Measurements from ENCODE around the gene RHAG. TPM values are rescaled to one million over a fixed set of nuclear protein-coding genes. Genes with fewer than 3 reads are reported as not detected.

Gene RHAG
- total RNA-seq, 1 donor from 2014 or later: not detected

- no peaks in the 10 kb centered on the region for H3K36me3 ChIP-seq
- ATAC-seq: no peak
- no peaks in the 10 kb centered on the region for H3K4me1 ChIP-seq
- H3K27ac ChIP-seq: no peak overlapping the region
- H3K9me3 ChIP-seq: no peaks in the 10 kb centered on the region
- H3K4me3 ChIP-seq: no peak overlapping the region
- TF ChIP-seq, protein P1, sequence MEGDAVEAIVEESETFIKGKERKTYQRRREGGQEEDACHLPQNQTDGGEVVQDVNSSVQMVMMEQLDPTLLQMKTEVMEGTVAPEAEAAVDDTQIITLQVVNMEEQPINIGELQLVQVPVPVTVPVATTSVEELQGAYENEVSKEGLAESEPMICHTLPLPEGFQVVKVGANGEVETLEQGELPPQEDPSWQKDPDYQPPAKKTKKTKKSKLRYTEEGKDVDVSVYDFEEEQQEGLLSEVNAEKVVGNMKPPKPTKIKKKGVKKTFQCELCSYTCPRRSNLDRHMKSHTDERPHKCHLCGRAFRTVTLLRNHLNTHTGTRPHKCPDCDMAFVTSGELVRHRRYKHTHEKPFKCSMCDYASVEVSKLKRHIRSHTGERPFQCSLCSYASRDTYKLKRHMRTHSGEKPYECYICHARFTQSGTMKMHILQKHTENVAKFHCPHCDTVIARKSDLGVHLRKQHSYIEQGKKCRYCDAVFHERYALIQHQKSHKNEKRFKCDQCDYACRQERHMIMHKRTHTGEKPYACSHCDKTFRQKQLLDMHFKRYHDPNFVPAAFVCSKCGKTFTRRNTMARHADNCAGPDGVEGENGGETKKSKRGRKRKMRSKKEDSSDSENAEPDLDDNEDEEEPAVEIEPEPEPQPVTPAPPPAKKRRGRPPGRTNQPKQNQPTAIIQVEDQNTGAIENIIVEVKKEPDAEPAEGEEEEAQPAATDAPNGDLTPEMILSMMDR (IDR thresholded peaks at IDR 0.05): no peak
- no peaks in the 10 kb centered on the region for H3K27me3 ChIP-seq
- intact Hi-C loops (cut with DNase I): no loop called here
- no peak for DNase-seq
Measured at GRCh38 chr6:49646130-49646824, 9.6 kb upstream of the RHAG start.

GRCh38 chr6:49645139-49645538 is 8.5 kb upstream of the RHAG start:
- no peaks in the 10 kb centered on the region for H3K36me3 ChIP-seq
- no peak overlapping the region for H3K4me3 ChIP-seq
- no peaks in the 10 kb centered on the region for H3K27me3 ChIP-seq
- intact Hi-C loops (cut with DNase I): no loop called here
- TF ChIP-seq, protein P1 (IDR thresholded peaks at IDR 0.05): no peak
- no peaks in the 10 kb centered on the region for H3K4me1 ChIP-seq
- no peak for DNase-seq
- ATAC-seq: no peak
- H3K9me3 ChIP-seq: no peaks in the 10 kb centered on the region
- no peak overlapping the region for H3K27ac ChIP-seq

DNA sequence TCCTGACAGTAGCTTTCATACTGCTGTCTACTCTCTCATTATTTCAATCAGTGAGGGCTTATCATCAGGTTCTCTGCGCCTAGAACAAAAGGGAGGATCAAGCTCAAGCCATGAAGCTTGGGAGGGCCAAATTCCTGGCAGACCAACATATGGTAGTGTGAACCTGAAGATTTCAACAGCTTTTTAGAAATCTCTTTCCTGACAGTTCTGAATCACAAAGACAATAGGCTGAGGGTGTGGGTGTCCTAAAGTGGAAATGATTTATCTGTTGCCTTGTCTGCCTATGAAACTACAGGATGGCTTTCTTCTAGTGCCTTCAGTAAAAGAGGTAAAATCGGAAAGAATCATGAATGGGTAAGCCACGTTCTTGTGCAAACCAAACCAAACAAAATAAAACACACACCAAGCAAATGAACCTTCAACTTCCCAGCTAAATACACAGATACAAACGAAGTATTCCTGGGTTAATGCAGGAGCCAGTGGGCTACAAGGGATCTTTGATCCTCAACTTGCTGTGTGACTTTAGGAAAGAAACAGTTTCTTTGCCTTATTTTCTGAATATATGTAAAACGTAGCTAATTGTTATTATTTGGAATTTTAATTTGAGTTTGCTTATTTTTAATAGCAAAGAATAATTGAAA is 2.7 kb upstream of the RHAG start:
- H3K27me3 ChIP-seq: no peaks in the 10 kb centered on the region
- no peaks in the 10 kb centered on the region for H3K4me1 ChIP-seq
- H3K9me3 ChIP-seq: no peaks in the 10 kb centered on the region
- no peak overlapping the region for H3K27ac ChIP-seq
- TF ChIP-seq, protein P1 (IDR thresholded peaks at IDR 0.05): no peak
- H3K36me3 ChIP-seq: no peaks in the 10 kb centered on the region
- DNase-seq: no peak
- H3K4me3 ChIP-seq: no peak overlapping the region
- intact Hi-C loops (cut with DNase I): no loop called here
- ATAC-seq: no peak

GRCh38 chr6:49637350-49637731 is 702 bp upstream of the RHAG start:
- Histone ChIP-seq H3K9me3 (no peaks in the 10 kb centered on the region), H3K4me1 (no peaks in the 10 kb centered on the region), H3K27me3 (no peaks in the 10 kb centered on the region), H3K4me3 (no peak overlapping the region), H3K36me3 (no peaks in the 10 kb centered on the region), H3K27ac (no peak overlapping the region)
- ATAC-seq (no peak), DNase-seq (no peak)
- TF ChIP-seq, protein P1 (IDR thresholded peaks at IDR 0.05): no peak
- intact Hi-C loops (cut with DNase I): no loop called here

GRCh38 chr6:49635978-49636712 is 494 bp downstream of the RHAG start:
- TF ChIP-seq, protein P1 (IDR thresholded peaks at IDR 0.05): no peak
- ATAC-seq (no peak), DNase-seq (no peak)
- no peak overlapping the region for H3K27ac ChIP-seq
- intact Hi-C loops (cut with DNase I): no loop called here
- no peaks in the 10 kb centered on the region for H3K27me3 ChIP-seq
- no peak overlapping the region for H3K4me3 ChIP-seq
- no peaks in the 10 kb centered on the region for H3K36me3 ChIP-seq
- no peaks in the 10 kb centered on the region for H3K4me1 ChIP-seq
- H3K9me3 ChIP-seq: no peaks in the 10 kb centered on the region
